ENCODE measurements around the gene PPP1R12B.

DNA sequence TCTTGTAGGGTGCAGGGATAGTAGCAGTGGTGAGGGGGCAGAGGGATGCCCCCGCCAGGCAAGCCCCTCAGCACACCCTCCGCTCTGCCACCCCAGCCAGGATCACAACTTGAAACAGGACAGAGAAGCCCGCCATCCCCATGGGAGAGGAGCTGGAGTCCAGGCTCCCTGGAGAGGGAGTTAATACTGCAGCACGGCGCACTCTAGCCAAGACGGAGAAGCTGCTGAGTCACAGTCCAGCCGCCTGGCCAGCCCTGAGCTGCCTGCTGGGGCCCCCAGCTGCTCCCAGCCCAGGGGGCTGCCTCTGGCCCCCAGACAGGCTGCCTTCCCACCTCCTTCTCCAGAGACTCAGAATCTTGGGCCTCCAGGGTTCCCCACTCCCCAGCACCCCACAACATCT is 274.6 kb downstream of the PPP1R12B start:
- TF ChIP-seq POLR2AphosphoS5 (IDR thresholded peaks at IDR 0.05; ENCODE audit: low read depth, low read length) (no peak), POLR2A (IDR thresholded peaks at IDR 0.05; ENCODE audit: low read depth, low read length) (no peak)

All from GM12892 (cell line).